GM21360 (cell line): ENCODE measurements around the gene EFCAB11.

Experiments
- ATAC-seq: cut with Tn5 transposase; IDR thresholded peaks from one replicate; pipeline ENCODE4 v1.9.1; 2021; ENCODE audit warnings: mild to moderate bottlenecking, moderate library complexity; ENCODE audit not compliant: unreplicated experiment

The EFCAB11 gene, protein sequence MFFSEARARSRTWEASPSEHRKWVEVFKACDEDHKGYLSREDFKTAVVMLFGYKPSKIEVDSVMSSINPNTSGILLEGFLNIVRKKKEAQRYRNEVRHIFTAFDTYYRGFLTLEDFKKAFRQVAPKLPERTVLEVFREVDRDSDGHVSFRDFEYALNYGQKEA

GRCh38 chr14:89954070-89955021 is at the start of gene EFCAB11:
EFCAB11 (minus strand) TSS chr14:89954730; CDS start chr14:89954660, 70 bp downstream.
- peak; percentile 83 for ATAC-seq

- no peak for ATAC-seq
Observed at GRCh38 chr14:90003526-90004307, 49.2 kb upstream of the EFCAB11 start.

GRCh38 chr14:90000935-90001334 is 46.4 kb upstream of the EFCAB11 start:
- ATAC-seq = no peak

DNA sequence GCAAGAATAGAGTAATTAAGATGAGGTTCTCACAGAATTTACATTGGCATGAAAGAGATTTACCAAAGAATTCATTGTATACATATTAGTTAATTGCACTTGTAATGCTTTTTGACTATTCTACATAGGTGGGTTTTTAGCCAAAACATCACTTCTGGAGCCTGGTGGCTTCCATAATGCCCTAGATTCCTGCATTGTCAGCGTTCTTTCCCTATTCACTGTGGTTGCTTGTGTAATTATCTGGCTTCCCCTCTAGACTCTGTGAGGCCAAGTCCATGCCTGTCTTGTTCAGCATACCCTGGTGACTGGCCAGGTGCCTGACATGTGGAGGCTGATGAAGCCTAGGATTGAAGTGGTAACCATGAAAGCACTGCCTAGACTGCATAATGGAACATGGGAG is 42.4 kb upstream of the EFCAB11 start:
- ATAC-seq = no peak

DNA sequence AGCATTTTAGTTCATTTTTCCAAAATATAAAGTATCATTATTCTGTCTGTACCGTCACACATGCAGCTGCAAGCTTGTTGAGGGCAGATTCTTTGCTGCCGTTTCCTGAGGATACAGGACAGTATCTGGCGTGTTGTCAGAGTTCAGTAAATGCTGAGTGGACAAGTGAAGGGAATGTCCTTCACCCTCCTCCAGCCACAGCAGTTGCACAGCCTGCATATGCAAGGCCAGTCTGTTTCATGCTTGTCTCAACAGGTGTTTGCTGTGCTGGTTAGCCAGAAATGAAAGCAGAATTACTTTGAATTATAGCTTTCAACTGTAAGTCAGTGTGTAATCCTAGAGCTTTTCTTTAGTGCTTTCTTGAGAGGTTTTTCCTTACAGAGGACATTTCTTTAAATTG is 37.7 kb upstream of the EFCAB11 start:
- no peak for ATAC-seq

DNA sequence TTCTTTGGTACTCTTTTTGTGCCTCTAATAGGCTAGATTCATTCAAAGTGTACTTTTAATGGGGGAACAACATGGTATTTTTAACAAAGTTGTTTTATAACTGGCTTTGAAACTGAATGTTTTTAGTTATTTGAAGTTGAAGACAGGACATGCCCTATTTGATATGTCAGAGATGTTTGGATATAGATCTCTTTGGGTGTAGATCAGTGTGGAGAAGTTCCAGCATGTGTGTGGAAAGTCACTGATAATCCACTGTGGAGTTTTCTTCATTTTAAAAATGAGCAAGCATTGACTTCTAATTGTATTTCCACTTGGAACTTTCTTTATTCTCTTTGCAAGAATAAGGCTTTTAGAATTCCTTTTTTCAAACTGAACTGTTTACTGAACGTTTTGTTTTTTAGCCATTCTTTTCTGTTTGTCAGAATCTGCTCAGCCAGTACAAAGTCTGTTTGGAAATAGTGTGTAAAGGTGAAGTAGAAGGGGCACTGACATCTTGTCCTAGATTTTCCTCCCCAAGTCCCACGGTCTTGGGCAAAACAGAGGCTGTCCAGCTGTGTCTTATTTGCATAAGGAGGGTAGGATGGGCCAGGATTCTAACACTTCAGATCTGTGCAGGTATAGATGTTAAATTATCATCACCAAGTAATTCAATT is 36.2 kb upstream of the EFCAB11 start:
- ATAC-seq = no peak

DNA sequence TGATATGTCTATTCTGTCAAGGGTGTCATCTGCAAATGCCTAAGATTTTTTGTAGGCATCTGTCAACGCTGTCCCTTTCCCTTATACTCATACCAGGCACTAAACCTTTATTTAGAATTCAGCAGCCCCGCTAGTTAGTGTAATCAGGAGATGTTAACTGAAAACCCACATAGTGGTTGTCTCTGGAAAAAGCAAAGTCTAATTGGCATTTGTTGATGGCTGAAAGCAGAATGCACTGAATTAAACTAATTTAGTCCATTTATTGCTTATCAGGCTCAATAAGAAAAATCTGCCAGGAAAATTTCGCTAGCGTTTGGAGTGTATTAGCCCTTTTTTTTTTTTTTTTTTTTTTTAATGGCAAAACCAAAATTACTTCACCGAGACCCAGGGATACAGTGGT is 35.7 kb upstream of the EFCAB11 start:
- ATAC-seq = no peak

GRCh38 chr14:89988787-89989186 is 34.3 kb upstream of the EFCAB11 start:
- ATAC-seq = no peak

GRCh38 chr14:89987161-89987475 is 32.6 kb upstream of the EFCAB11 start:
- no peak for ATAC-seq

DNA sequence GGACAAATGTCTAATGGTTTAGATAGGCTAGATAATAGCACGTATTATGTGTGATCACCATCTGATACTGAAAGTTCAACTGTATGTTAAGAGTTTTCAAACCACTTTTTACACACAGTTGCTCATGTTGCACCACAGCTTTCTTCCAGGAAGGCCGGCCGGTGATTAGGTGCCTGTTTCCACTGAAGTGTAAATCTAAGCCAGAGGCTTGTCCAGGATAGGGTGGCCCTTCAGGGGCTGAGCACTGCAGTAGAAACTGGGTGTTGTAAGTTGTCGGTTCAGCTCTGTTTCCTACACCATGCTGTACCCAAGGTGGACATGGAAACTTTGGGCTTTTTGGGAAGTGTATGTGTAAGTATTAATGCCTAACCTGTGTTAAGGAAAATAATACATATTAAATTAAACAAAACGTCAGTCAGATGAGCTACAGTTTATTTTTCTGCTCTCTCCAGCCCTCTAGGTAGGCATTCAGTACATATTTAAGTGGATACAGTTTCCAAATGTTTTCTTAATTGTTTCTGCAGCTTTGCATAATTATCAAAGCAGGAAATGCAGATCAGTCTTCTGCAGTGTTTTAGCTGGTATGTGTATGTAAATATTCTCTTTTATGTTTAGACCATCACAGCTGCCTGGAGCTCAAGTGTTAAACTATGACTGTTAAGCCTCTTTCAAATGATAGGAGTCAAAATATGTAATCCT is 32.1 kb upstream of the EFCAB11 start:
- ATAC-seq = no peak

- no peak for ATAC-seq
Observed at GRCh38 chr14:89983375-89983774, 28.8 kb upstream of the EFCAB11 start.

GRCh38 chr14:89978656-89979055 is 24.1 kb upstream of the EFCAB11 start:
- no peak for ATAC-seq

- ATAC-seq = no peak
Observed at GRCh38 chr14:89977668-89978067, 23.1 kb upstream of the EFCAB11 start.

- no peak for ATAC-seq
Observed at GRCh38 chr14:89973234-89973823, 18.8 kb upstream of the EFCAB11 start.

- ATAC-seq = no peak
Observed at GRCh38 chr14:89965839-89966238, 11.3 kb upstream of the EFCAB11 start.

DNA sequence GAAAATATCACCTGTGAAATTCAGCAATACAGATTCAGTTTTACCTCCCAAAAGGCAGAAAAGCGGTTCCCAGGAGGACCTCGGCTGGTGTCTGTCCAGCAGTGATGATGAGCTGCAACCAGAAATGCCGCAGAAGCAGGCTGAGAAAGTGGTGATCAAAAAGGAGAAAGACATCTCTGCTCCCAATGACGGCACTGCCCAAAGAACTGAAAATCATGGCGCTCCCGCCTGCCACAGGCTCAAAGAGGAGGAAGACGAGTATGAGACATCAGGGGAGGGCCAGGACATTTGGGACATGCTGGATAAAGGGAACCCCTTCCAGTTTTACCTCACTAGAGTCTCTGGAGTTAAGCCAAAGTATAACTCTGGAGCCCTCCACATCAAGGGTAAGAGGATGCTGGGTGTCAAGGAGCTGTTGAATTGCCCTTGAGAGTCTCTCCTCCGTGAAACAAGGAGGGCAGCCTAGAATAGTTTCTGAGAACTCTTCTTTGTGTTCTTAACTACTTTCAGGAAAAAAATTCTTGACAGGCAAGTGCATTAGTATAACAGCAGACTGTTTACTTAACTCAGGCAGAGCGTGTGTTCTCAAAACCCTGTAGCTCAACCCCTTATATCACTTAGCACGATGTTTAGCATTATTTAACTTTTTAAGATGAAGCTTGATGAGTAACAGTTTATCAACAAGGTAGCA is 8.9 kb upstream of the EFCAB11 start:
- ATAC-seq = no peak

- no peak for ATAC-seq
Observed at GRCh38 chr14:89960914-89961313, 6.4 kb upstream of the EFCAB11 start.

- no peak for ATAC-seq
Observed at GRCh38 chr14:89959853-89960445, 5.4 kb upstream of the EFCAB11 start.

DNA sequence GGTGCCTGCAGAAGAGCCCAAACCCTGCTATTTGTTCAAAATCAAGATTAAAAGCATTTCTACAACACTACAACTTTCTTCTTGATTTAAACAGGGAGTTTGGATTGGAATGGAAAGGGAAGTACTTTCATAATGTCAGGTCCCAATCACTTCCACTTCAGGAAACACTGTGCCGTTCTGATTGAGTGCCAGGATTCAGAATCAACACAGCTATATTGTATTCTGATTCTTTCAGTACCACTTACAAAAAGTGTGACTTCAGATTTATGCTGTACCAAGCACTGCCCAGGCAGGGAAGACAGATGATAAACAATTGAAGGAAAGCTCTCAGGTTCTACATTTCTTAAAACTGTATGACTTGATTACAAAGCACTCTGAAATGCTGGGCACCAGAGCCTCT is 4.4 kb upstream of the EFCAB11 start:
- ATAC-seq = no peak
